Naive B cell (primary cell): ENCODE results near the gene CD38. TPM values are rescaled to one million over a fixed set of nuclear protein-coding genes. Genes with fewer than 3 reads are reported as not detected.
"Not testable (repeated sequence)": the region's sequence is repeated elsewhere in the genome, so short reads cannot be mapped to it uniquely, and the experiment has no call there.

Experiments
- ATAC-seq, 2 donors: fragments of 150-1000 bp; cut with Tn5 transposase; 2 replicates each; pipeline ENCODE4 v1.10.0; 2021; ENCODE audit warnings: low read depth in 2 of 2, mild to moderate bottlenecking in 2 of 2, moderate library complexity in 2 of 2
- DNase-seq: peaks from one replicate; pipeline ENCODE4 v3.0.0; 2022
- H3K27ac Mint-ChIP-seq, 6 donors: one replicate each; pipeline ENCODE4 v1.8.0; 2020 to 2022; ENCODE audit warnings: mild to moderate bottlenecking in 6 of 6, mixed read lengths in 6 of 6, moderate library complexity in 5 of 6, inconsistent platforms in 2 of 6
- H3K27me3 Mint-ChIP-seq, 3 donors: one replicate each; pipeline ENCODE4 v1.8.0; 2021 to 2022; ENCODE audit warnings: mixed read lengths in 3 of 3, mild to moderate bottlenecking in 1 of 3
- H3K36me3 Mint-ChIP-seq, 2 donors: one replicate each; pipeline ENCODE4 v1.8.0; 2020 to 2022; ENCODE audit warnings: mixed read lengths in 2 of 2, inconsistent platforms in 1 of 2, mild to moderate bottlenecking in 1 of 2
- H3K4me1 Mint-ChIP-seq, 3 donors: one replicate each; pipeline ENCODE4 v1.8.0; 2020 to 2022; ENCODE audit warnings: mixed read lengths in 3 of 3, inconsistent platforms in 1 of 3, mild to moderate bottlenecking in 1 of 3, moderate library complexity in 1 of 3
- H3K4me3 Mint-ChIP-seq, 8 donors: one replicate each; pipeline ENCODE4 v1.8.0; 2020 to 2022; ENCODE audit warnings: mild to moderate bottlenecking in 8 of 8, mixed read lengths in 8 of 8, moderate library complexity in 8 of 8, inconsistent platforms in 2 of 8
- H3K9me3 Mint-ChIP-seq, 7 donors: one replicate each; pipeline ENCODE4 v1.8.0; 2020 to 2022; ENCODE audit warnings: mixed read lengths in 7 of 7, mild to moderate bottlenecking in 5 of 7, inconsistent platforms in 2 of 7, moderate library complexity in 1 of 7
- polyA plus RNA-seq, 6 donors: library from polyadenylated mRNA; unstranded; fragments of 300-500 nt; fragmentation: Illumina TruSeq; gene quantifications; one replicate each; pipeline ENCODE4 v1.2.3, GENCODE V29; 2021; ENCODE audit warnings: low read depth in 6 of 6

CD38 gene
- polyA plus RNA-seq, 6 donors from 2014 or later, result 12.8 to 33.8 (median 24.7) TPM

- peaks cover 6 to 15% of the 10 kb centered on the region in 2 donors for H3K36me3 Mint-ChIP-seq
- H3K9me3 Mint-ChIP-seq, result peaks cover 0 to 15% (median 5%) of the 10 kb centered on the region in 7 donors
- peak overlapping the region in 1 of 6 donors; percentile 23 for H3K27ac Mint-ChIP-seq
- DNase-seq, result no peak
- ATAC-seq, result no peak
- no peaks in the 10 kb centered on the region for H3K27me3 Mint-ChIP-seq
- H3K4me1 Mint-ChIP-seq, result peaks cover 6 to 7% (median 7%) of the 10 kb centered on the region in 3 donors
- H3K4me3 Mint-ChIP-seq, result no peak overlapping the region
Observed at GRCh38 chr4:15749001-15749400, 29.1 kb upstream of the CD38 start.

GRCh38 chr4:15751153-15751552 is 27.0 kb upstream of the CD38 start:
- H3K36me3 Mint-ChIP-seq, result peaks cover 2 to 12% of the 10 kb centered on the region in 2 donors
- peaks cover 13 to 27% (median 25%) of the 10 kb centered on the region in 3 donors for H3K4me1 Mint-ChIP-seq
- H3K27ac Mint-ChIP-seq, result no peak overlapping the region
- no peak overlapping the region for H3K4me3 Mint-ChIP-seq
- H3K9me3 Mint-ChIP-seq, result peaks cover 0 to 7% (median 3%) of the 10 kb centered on the region in 7 donors
- H3K27me3 Mint-ChIP-seq, result no peaks in the 10 kb centered on the region
- DNase-seq (no peak), ATAC-seq (no peak)

GRCh38 chr4:15753081-15753480 is 25.0 kb upstream of the CD38 start:
- H3K36me3 Mint-ChIP-seq, result peaks cover 0 to 7% of the 10 kb centered on the region in 2 donors
- DNase-seq, result no peak
- H3K4me1 Mint-ChIP-seq, result peaks cover 23 to 40% (median 37%) of the 10 kb centered on the region in 3 donors
- ATAC-seq, result no peak
- no peaks in the 10 kb centered on the region for H3K27me3 Mint-ChIP-seq
- no peak overlapping the region for H3K27ac Mint-ChIP-seq
- H3K4me3 Mint-ChIP-seq, result no peak overlapping the region
- H3K9me3 Mint-ChIP-seq, result peaks cover 0 to 4% (median 0%) of the 10 kb centered on the region in 7 donors

GRCh38 chr4:15753786-15754185 is 24.3 kb upstream of the CD38 start:
- no peaks in the 10 kb centered on the region for H3K27me3 Mint-ChIP-seq
- peaks cover 0 to 7% of the 10 kb centered on the region in 2 donors for H3K36me3 Mint-ChIP-seq
- peak overlapping the region in 4 of 6 donors; percentile 37 to 66 (median 51) for H3K27ac Mint-ChIP-seq
- peaks cover 23 to 40% (median 37%) of the 10 kb centered on the region in 3 donors for H3K4me1 Mint-ChIP-seq
- ATAC-seq (no peak), DNase-seq (no peak)
- H3K4me3 Mint-ChIP-seq, result peak overlapping the region in 2 of 8 donors; percentile 26 to 49
- H3K9me3 Mint-ChIP-seq, result peaks cover 0 to 4% (median 0%) of the 10 kb centered on the region in 7 donors

- peaks cover 0 to 4% (median 0%) of the 10 kb centered on the region in 7 donors for H3K9me3 Mint-ChIP-seq
- peaks cover 23 to 40% (median 37%) of the 10 kb centered on the region in 3 donors for H3K4me1 Mint-ChIP-seq
- DNase-seq (no peak), ATAC-seq (no peak)
- peaks cover 0 to 7% of the 10 kb centered on the region in 2 donors for H3K36me3 Mint-ChIP-seq
- no peak overlapping the region for H3K4me3 Mint-ChIP-seq
- H3K27me3 Mint-ChIP-seq, result no peaks in the 10 kb centered on the region
- H3K27ac Mint-ChIP-seq, result peak overlapping the region in 2 of 6 donors; percentile 38 to 44
Observed at GRCh38 chr4:15754323-15754722, 23.8 kb upstream of the CD38 start.

- ATAC-seq (no peak), DNase-seq (no peak)
- Mint-ChIP-seq H3K36me3 (peaks cover 0 to 7% of the 10 kb centered on the region in 2 donors), H3K9me3 (peaks cover 0 to 4% (median 0%) of the 10 kb centered on the region in 7 donors), H3K27me3 (no peaks in the 10 kb centered on the region), H3K4me3 (peak overlapping the region; percentile 22 to 74 (median 59)), H3K27ac (peak overlapping the region in 2 of 6 donors; percentile 24 to 69), H3K4me1 (peaks cover 23 to 44% (median 37%) of the 10 kb centered on the region in 3 donors)
Observed at GRCh38 chr4:15755321-15756155, 22.6 kb upstream of the CD38 start.

GRCh38 chr4:15756361-15756861 is 21.7 kb upstream of the CD38 start:
- H3K4me1 Mint-ChIP-seq, result peaks cover 23 to 44% (median 37%) of the 10 kb centered on the region in 3 donors
- H3K27ac Mint-ChIP-seq, result peak overlapping the region in 5 of 6 donors; percentile 21 to 90 (median 45)
- no peaks in the 10 kb centered on the region for H3K36me3 Mint-ChIP-seq
- no peaks in the 10 kb centered on the region for H3K9me3 Mint-ChIP-seq
- no peaks in the 10 kb centered on the region for H3K27me3 Mint-ChIP-seq
- H3K4me3 Mint-ChIP-seq, result peak overlapping the region; percentile 22 to 74 (median 59)
- DNase-seq, result peak; percentile 49
- peak; percentile 89 to 91 for ATAC-seq

GRCh38 chr4:15757054-15757453 is 21.1 kb upstream of the CD38 start:
- H3K27me3 Mint-ChIP-seq, result no peaks in the 10 kb centered on the region
- DNase-seq, result no peak
- ATAC-seq, result no peak
- no peaks in the 10 kb centered on the region for H3K9me3 Mint-ChIP-seq
- H3K27ac Mint-ChIP-seq, result peak overlapping the region in 1 of 6 donors; percentile 90
- peaks cover 23 to 44% (median 37%) of the 10 kb centered on the region in 3 donors for H3K4me1 Mint-ChIP-seq
- peak overlapping the region in 6 of 8 donors; percentile 5 to 74 (median 58) for H3K4me3 Mint-ChIP-seq
- H3K36me3 Mint-ChIP-seq, result no peaks in the 10 kb centered on the region

GRCh38 chr4:15758294-15758693 is 19.8 kb upstream of the CD38 start:
- no peaks in the 10 kb centered on the region for H3K36me3 Mint-ChIP-seq
- no peak overlapping the region for H3K27ac Mint-ChIP-seq
- peaks cover 27 to 44% (median 37%) of the 10 kb centered on the region in 3 donors for H3K4me1 Mint-ChIP-seq
- no peak overlapping the region for H3K4me3 Mint-ChIP-seq
- no peak for DNase-seq
- no peaks in the 10 kb centered on the region for H3K27me3 Mint-ChIP-seq
- no peaks in the 10 kb centered on the region for H3K9me3 Mint-ChIP-seq
- ATAC-seq, result no peak

- H3K9me3 Mint-ChIP-seq, H3K4me3 Mint-ChIP-seq, H3K36me3 Mint-ChIP-seq, H3K27me3 Mint-ChIP-seq, H3K27ac Mint-ChIP-seq, DNase-seq, ATAC-seq: not testable (repeated sequence)
- H3K4me1 Mint-ChIP-seq, result peaks cover 16 to 24% (median 23%) of the 10 kb centered on the region in 3 donors
Observed at GRCh38 chr4:15762460-15762859, 15.7 kb upstream of the CD38 start.

- Mint-ChIP-seq H3K4me1 (peaks cover 16 to 23% (median 20%) of the 10 kb centered on the region in 3 donors), H3K27me3 (no peaks in the 10 kb centered on the region), H3K36me3 (no peaks in the 10 kb centered on the region), H3K27ac (peak overlapping the region in 4 of 6 donors; percentile 5 to 32 (median 14)), H3K4me3 (peak overlapping the region in 1 of 8 donors; percentile 16), H3K9me3 (peaks cover 0 to 4% (median 0%) of the 10 kb centered on the region in 7 donors)
- no peak for DNase-seq
- no peak for ATAC-seq
Observed at GRCh38 chr4:15765391-15765790, 12.7 kb upstream of the CD38 start.

- Mint-ChIP-seq H3K4me3 (peak overlapping the region in 5 of 8 donors; percentile 38 to 62 (median 52)), H3K27me3 (no peaks in the 10 kb centered on the region), H3K9me3 (peaks cover 0 to 4% (median 0%) of the 10 kb centered on the region in 7 donors), H3K4me1 (peaks cover 20 to 23% (median 20%) of the 10 kb centered on the region in 3 donors), H3K36me3 (no peaks in the 10 kb centered on the region), H3K27ac (peak overlapping the region in 4 of 6 donors; percentile 0 to 61 (median 8))
- ATAC-seq (peak; percentile 25 to 48), DNase-seq (no peak)
Observed at GRCh38 chr4:15765910-15766697, 12.0 kb upstream of the CD38 start.

GRCh38 chr4:15766821-15767220 is 11.3 kb upstream of the CD38 start:
- ATAC-seq, result no peak
- no peaks in the 10 kb centered on the region for H3K27me3 Mint-ChIP-seq

More at GRCh38 chr4:15766821-15767220, 11.3 kb upstream of the CD38 start:
- Mint-ChIP-seq H3K9me3 (peaks cover 0 to 4% (median 0%) of the 10 kb centered on the region in 7 donors), H3K4me1 (peaks cover 20 to 23% (median 22%) of the 10 kb centered on the region in 3 donors), H3K27ac (peak overlapping the region in 3 of 6 donors; percentile 23 to 67 (median 52)), H3K36me3 (no peaks in the 10 kb centered on the region), H3K4me3 (no peak overlapping the region)
- no peak for DNase-seq
